ENCODE results near the gene JKAMP.
A peak's percentile ranks its signal among the peaks of the same experiment; 100 is the strongest.

Gene JKAMP

GRCh38 chr14:59481871-59482540 lies 2.3 kb upstream of the JKAMP start:
- DNase-seq = no peak

- DNase-seq = no peak
Measured at GRCh38 chr14:59482541-59483331, 1.6 kb upstream of the JKAMP start.

GRCh38 chr14:59483363-59483762 lies 954 bp upstream of the JKAMP start:
- DNase-seq = no peak

GRCh38 chr14:59484639-59485175 lies 390 bp downstream of the JKAMP start:
- DNase-seq = no peak

- no peak for DNase-seq
Measured at GRCh38 chr14:59490756-59491155, 6.4 kb downstream of the JKAMP start.

- no peak for DNase-seq
Measured at GRCh38 chr14:59492384-59492783, 8.1 kb downstream of the JKAMP start.

GRCh38 chr14:59500732-59501131 lies 16.4 kb downstream of the JKAMP start:
- no peak for DNase-seq

GRCh38 chr14:59503256-59503655 lies 18.9 kb downstream of the JKAMP start:
- no peak for DNase-seq

GRCh38 chr14:59507063-59507751 lies 22.9 kb downstream of the JKAMP start:
- DNase-seq = peak; percentile 59

- no peak for DNase-seq
Measured at GRCh38 chr14:59507752-59508103, 23.4 kb downstream of the JKAMP start.

GRCh38 chr14:59509101-59509500 lies 24.8 kb downstream of the JKAMP start:
- no peak for DNase-seq

- DNase-seq = no peak
Measured at GRCh38 chr14:59510001-59510400, 25.7 kb downstream of the JKAMP start.

- DNase-seq = no peak
Measured at GRCh38 chr14:59510966-59511365, 26.6 kb downstream of the JKAMP start.

- DNase-seq = peak; percentile 50
Measured at GRCh38 chr14:59511916-59512575, 27.7 kb downstream of the JKAMP start.

- no peak for DNase-seq
Measured at GRCh38 chr14:59520224-59520623, 35.9 kb downstream of the JKAMP start.

- DNase-seq = no peak
Measured at GRCh38 chr14:59529189-59529588, 44.9 kb downstream of the JKAMP start.

GRCh38 chr14:59530349-59530748 lies 46.0 kb downstream of the JKAMP start:
- no peak for DNase-seq

- no peak for DNase-seq
Measured at GRCh38 chr14:59532419-59532818, 48.1 kb downstream of the JKAMP start.

GRCh38 chr14:59534361-59534987 lies 50.2 kb downstream of the JKAMP start:
- no peak for DNase-seq

GRCh38 chr14:59537476-59537875 lies 53.2 kb downstream of the JKAMP start:
- no peak for DNase-seq

GRCh38 chr14:59538936-59539335 lies 54.6 kb downstream of the JKAMP start:
- no peak for DNase-seq

- DNase-seq = no peak
Measured at GRCh38 chr14:59540852-59541251, 56.5 kb downstream of the JKAMP start.

GRCh38 chr14:59541731-59542130 lies 57.4 kb downstream of the JKAMP start:
- DNase-seq = no peak
